MCF 10A (cell line): Measurements from ENCODE around the gene ALDH7A1. TPM values are rescaled to one million over a fixed set of nuclear protein-coding genes. Genes with fewer than 3 reads are reported as not detected.

Experiments used
- BruUV-seq: library from RNA; stranded (reverse); fragments of 400-500 nt; replicated peaks from 2 replicates; lab custom pipeline; 2021; lab: Mats Ljungman, UMichigan
- CTCF ChIA-PET: fragments of 300-600 bp; sonication (Branson Sonifier 250); formaldehyde crosslinking; extraction: SDS; loops from one replicate; lab custom pipeline; 2021; ENCODE audit warnings: antibody characterized with exemption, inconsistent platforms; lab: Yijun Ruan, JAX
- POLR2A ChIA-PET: fragments of 300-600, 350-650 bp; sonication (Branson Sonifier 250); formaldehyde crosslinking; extraction: SDS; loops from one replicate; lab custom pipeline; 2020; ENCODE audit warnings: antibody characterized with exemption, inconsistent platforms; lab: Yijun Ruan, JAX
- DNase-seq: peaks from one replicate; pipeline ENCODE4 v3.0.0-alpha.2; 2018; ENCODE audit not compliant: unreplicated experiment
- H3K27ac Mint-ChIP-seq: one replicate; pipeline ENCODE4 v1.8.0; 2022; ENCODE audit warnings: mild to moderate bottlenecking, low read depth, mixed read lengths; ENCODE audit not compliant: unreplicated experiment
- H3K27me3 Mint-ChIP-seq: one replicate; pipeline ENCODE4 v1.8.0; 2022; ENCODE audit warnings: mixed read lengths; ENCODE audit not compliant: insufficient read depth, unreplicated experiment
- H3K36me3 Mint-ChIP-seq: one replicate; pipeline ENCODE4 v1.8.0; 2022; ENCODE audit warnings: mild to moderate bottlenecking, moderate library complexity, mixed read lengths; ENCODE audit not compliant: insufficient read depth, unreplicated experiment
- H3K4me1 Mint-ChIP-seq: one replicate; pipeline ENCODE4 v1.8.0; 2022; ENCODE audit warnings: mixed read lengths; ENCODE audit not compliant: insufficient read depth, unreplicated experiment
- H3K4me3 Mint-ChIP-seq: one replicate; pipeline ENCODE4 v1.8.0; 2022; ENCODE audit warnings: mild to moderate bottlenecking, moderate library complexity, mixed read lengths; ENCODE audit not compliant: unreplicated experiment
- H3K9me3 Mint-ChIP-seq: one replicate; pipeline ENCODE4 v1.8.0; 2022; ENCODE audit warnings: mixed read lengths; ENCODE audit not compliant: unreplicated experiment
- CTCF ChIP-seq: fragments of 200-600 bp; IDR thresholded peaks from one replicate; pipeline ENCODE4 v1.8.0; 2022; ENCODE audit warnings: antibody characterized with exemption, mild to moderate bottlenecking; ENCODE audit not compliant: unreplicated experiment
- intact Hi-C: fragments of 100-400 bp; cut with micrococcal nuclease; formaldehyde crosslinking; loops from 2 replicates; pipeline ENCODE4 v1.14.1; 2022
- total RNA-seq: library from RNA; stranded (reverse); gene quantifications from 2 replicates; pipeline ENCODE4 v1.2.3, GENCODE V29; 2022

The ALDH7A1 gene
- total RNA-seq, 1 experiment from 2014 or later = 89.1 TPM

GRCh38 chr5:126577415-126577814 lies 17.6 kb downstream of the ALDH7A1 start:
- H3K4me3 Mint-ChIP-seq = no peak overlapping the region
- H3K27ac Mint-ChIP-seq = no peak overlapping the region
- intact Hi-C loops = no loop called here
- DNase-seq = peak; percentile 18
- TF ChIP-seq CTCF = no peak
- ChIA-PET POLR2A (interaction anchor here (3.5 kb wide), 1 partner anchor 17 kb away, joined by 15 read pairs; the partner anchor contains the start of gene ALDH7A1), CTCF (interaction anchor here (1.2 kb wide), 1 partner anchor 9 kb away, joined by 3 read pairs; no protein-coding TSS in a partner anchor)
- H3K4me1 Mint-ChIP-seq = no peaks in the 10 kb centered on the region
- no peaks in the 10 kb centered on the region for H3K9me3 Mint-ChIP-seq
- no peaks in the 10 kb centered on the region for H3K27me3 Mint-ChIP-seq
- H3K36me3 Mint-ChIP-seq = peaks cover 87% of the 10 kb centered on the region
- BruUV-seq = no TSS peak

- no peak for TF ChIP-seq CTCF
- H3K36me3 Mint-ChIP-seq = peaks cover 87% of the 10 kb centered on the region
- H3K27ac Mint-ChIP-seq = no peak overlapping the region
- ChIA-PET CTCF (interaction anchor here (1.0 kb wide), 1 partner anchor 18 kb away, joined by 5 read pairs; the partner anchor contains the start of gene ALDH7A1), POLR2A (interaction anchor here (3.5 kb wide), 1 partner anchor 17 kb away, joined by 15 read pairs; the partner anchor contains the start of gene ALDH7A1)
- no peaks in the 10 kb centered on the region for H3K27me3 Mint-ChIP-seq
- H3K4me3 Mint-ChIP-seq = no peak overlapping the region
- H3K9me3 Mint-ChIP-seq = no peaks in the 10 kb centered on the region
- intact Hi-C loops = no loop called here
- no peak for DNase-seq
- no TSS peak for BruUV-seq
- no peaks in the 10 kb centered on the region for H3K4me1 Mint-ChIP-seq
These were observed 18.0 kb downstream of the ALDH7A1 start for GRCh38 chr5:126576974-126577373.

- intact Hi-C loops = no loop called here
- no peaks in the 10 kb centered on the region for H3K4me1 Mint-ChIP-seq
- BruUV-seq = no TSS peak
- no peak for DNase-seq
- ChIA-PET POLR2A (interaction anchor here (0.6 to 2.3 kb wide), 2 partner anchors 19 to 31 kb away, joined by 3 to 9 read pairs; partner anchors contain the start of gene ALDH7A1), CTCF (interaction anchor here (0.7 to 1.7 kb wide), 8 partner anchors 9 to 238 kb away, joined by 3 to 5 read pairs (median 4); partner anchors contain the start of genes ALDH7A1 and PHAX)
- H3K9me3 Mint-ChIP-seq = no peaks in the 10 kb centered on the region
- TF ChIP-seq CTCF = no peak
- no peaks in the 10 kb centered on the region for H3K27me3 Mint-ChIP-seq
- H3K27ac Mint-ChIP-seq = no peak overlapping the region
- peaks cover 85% of the 10 kb centered on the region for H3K36me3 Mint-ChIP-seq
- no peak overlapping the region for H3K4me3 Mint-ChIP-seq
These were observed 19.4 kb downstream of the ALDH7A1 start for GRCh38 chr5:126575644-126576043.

GRCh38 chr5:126568206-126568755 lies 26.7 kb downstream of the ALDH7A1 start:
- ChIA-PET POLR2A (no interaction called here), CTCF (interaction anchor here (1.5 kb wide), 1 partner anchor 32 kb away, joined by 4 read pairs; the partner anchor contains the start of gene PHAX)
- no peak overlapping the region for H3K4me3 Mint-ChIP-seq
- no TSS peak for BruUV-seq
- DNase-seq = no peak
- no peak for TF ChIP-seq CTCF
- no peaks in the 10 kb centered on the region for H3K9me3 Mint-ChIP-seq
- no peak overlapping the region for H3K27ac Mint-ChIP-seq
- H3K36me3 Mint-ChIP-seq = peaks cover 96% of the 10 kb centered on the region
- no peaks in the 10 kb centered on the region for H3K4me1 Mint-ChIP-seq
- H3K27me3 Mint-ChIP-seq = no peaks in the 10 kb centered on the region
- intact Hi-C loops = no loop called here
